Activated T-helper 1 cell treated with anti-CD3 and anti-CD28 coated beads, Interleukin-12 subunit alpha, Interleukin-12 subunit beta, Interleukin-2, Interleukin-4 antibody, amounts not matched to agents 30 ng/mL and 10 ng/mL and 1 ng/mL, durations not matched to agents 14 hours and 24 hours and 36 hours (primary cell): ENCODE measurements around the gene PNPLA8. TPM values are rescaled to one million over a fixed set of nuclear protein-coding genes. Genes with fewer than 3 reads are reported as not detected.

Source experiments
- DNase-seq: peaks from one replicate; pipeline ENCODE4 v3.0.0; 2021; ENCODE audit warnings: low spot score
- H3K27ac Mint-ChIP-seq: one replicate; pipeline ENCODE4 v1.8.0; 2021; ENCODE audit warnings: mild to moderate bottlenecking, mixed read lengths
- H3K27me3 Mint-ChIP-seq: one replicate; pipeline ENCODE4 v1.8.0; 2022; ENCODE audit warnings: mild to moderate bottlenecking, moderate library complexity, mixed read lengths; ENCODE audit not compliant: insufficient read depth
- H3K36me3 Mint-ChIP-seq: one replicate; pipeline ENCODE4 v1.8.0; 2021; ENCODE audit warnings: low read depth, mixed read lengths
- H3K4me1 Mint-ChIP-seq: one replicate; pipeline ENCODE4 v1.8.0; 2021; ENCODE audit warnings: low read depth, mixed read lengths
- H3K4me3 Mint-ChIP-seq: one replicate; pipeline ENCODE4 v1.8.0; 2021; ENCODE audit warnings: mild to moderate bottlenecking, moderate library complexity, mixed read lengths
- H3K9me3 Mint-ChIP-seq: one replicate; pipeline ENCODE4 v1.8.0; 2021; ENCODE audit warnings: mixed read lengths
- intact Hi-C: fragments of 100-400 bp; cut with micrococcal nuclease; formaldehyde crosslinking; loops from one replicate; pipeline ENCODE4 v1.15.1; 2024
- total RNA-seq: library from RNA; stranded (reverse); gene quantifications from 2 replicates; pipeline ENCODE4 v1.2.3, GENCODE V29; 2022

PNPLA8 gene, protein sequence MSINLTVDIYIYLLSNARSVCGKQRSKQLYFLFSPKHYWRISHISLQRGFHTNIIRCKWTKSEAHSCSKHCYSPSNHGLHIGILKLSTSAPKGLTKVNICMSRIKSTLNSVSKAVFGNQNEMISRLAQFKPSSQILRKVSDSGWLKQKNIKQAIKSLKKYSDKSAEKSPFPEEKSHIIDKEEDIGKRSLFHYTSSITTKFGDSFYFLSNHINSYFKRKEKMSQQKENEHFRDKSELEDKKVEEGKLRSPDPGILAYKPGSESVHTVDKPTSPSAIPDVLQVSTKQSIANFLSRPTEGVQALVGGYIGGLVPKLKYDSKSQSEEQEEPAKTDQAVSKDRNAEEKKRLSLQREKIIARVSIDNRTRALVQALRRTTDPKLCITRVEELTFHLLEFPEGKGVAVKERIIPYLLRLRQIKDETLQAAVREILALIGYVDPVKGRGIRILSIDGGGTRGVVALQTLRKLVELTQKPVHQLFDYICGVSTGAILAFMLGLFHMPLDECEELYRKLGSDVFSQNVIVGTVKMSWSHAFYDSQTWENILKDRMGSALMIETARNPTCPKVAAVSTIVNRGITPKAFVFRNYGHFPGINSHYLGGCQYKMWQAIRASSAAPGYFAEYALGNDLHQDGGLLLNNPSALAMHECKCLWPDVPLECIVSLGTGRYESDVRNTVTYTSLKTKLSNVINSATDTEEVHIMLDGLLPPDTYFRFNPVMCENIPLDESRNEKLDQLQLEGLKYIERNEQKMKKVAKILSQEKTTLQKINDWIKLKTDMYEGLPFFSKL
- total RNA-seq: 16.8 and 18.3 TPM in 2 replicates

GRCh38 chr7:108525985-108526767 lies at the start of gene PNPLA8:
TSS of gene PNPLA8 (minus strand) at chr7:108526135. CDS start at chr7:108515491, 10,644 bp downstream.
- H3K4me3 Mint-ChIP-seq: peak within 1 kb of the TSS; percentile 92
- intact Hi-C loops: loop anchor here (1.0 to 2.0 kb wide), 5 partner anchors 43 to 1358 kb away; partner anchors contain the start of genes DLD, DNAJB9 and THAP5
- peak within 1 kb of the TSS; percentile 97 for H3K27ac Mint-ChIP-seq
- H3K9me3 Mint-ChIP-seq: no peaks in the 10 kb centered on the region
- peaks cover 34% of the 10 kb centered on the region for H3K4me1 Mint-ChIP-seq
- H3K27me3 Mint-ChIP-seq: peaks cover 3% of the 10 kb centered on the region
- peak; percentile 100 for DNase-seq
- peaks cover 7% of the 10 kb centered on the region for H3K36me3 Mint-ChIP-seq

GRCh38 chr7:108575156-108575555 lies 49.2 kb upstream of the PNPLA8 start:
- peaks cover 3% of the 10 kb centered on the region for H3K9me3 Mint-ChIP-seq
- no peak for DNase-seq
- H3K27me3 Mint-ChIP-seq: no peaks in the 10 kb centered on the region
- H3K4me3 Mint-ChIP-seq: no peak overlapping the region
- intact Hi-C loops: loop anchor here (10.0 kb wide), 1 partner anchor 760 kb away; no protein-coding TSS in a partner anchor
- peaks cover 51% of the 10 kb centered on the region for H3K36me3 Mint-ChIP-seq
- peaks cover 33% of the 10 kb centered on the region for H3K4me1 Mint-ChIP-seq
- no peak overlapping the region for H3K27ac Mint-ChIP-seq

- H3K4me3 Mint-ChIP-seq: no peak overlapping the region
- H3K9me3 Mint-ChIP-seq: no peaks in the 10 kb centered on the region
- no peak for DNase-seq
- peaks cover 38% of the 10 kb centered on the region for H3K36me3 Mint-ChIP-seq
- H3K27ac Mint-ChIP-seq: no peak overlapping the region
- intact Hi-C loops: loop anchor here (5.0 to 10.0 kb wide), 2 partner anchors 758 to 1010 kb away; partner anchors contain the start of genes COG5 and DUS4L
- peaks cover 48% of the 10 kb centered on the region for H3K4me1 Mint-ChIP-seq
- H3K27me3 Mint-ChIP-seq: no peaks in the 10 kb centered on the region
Observed at GRCh38 chr7:108572480-108572879, 46.5 kb upstream of the PNPLA8 start.

DNA sequence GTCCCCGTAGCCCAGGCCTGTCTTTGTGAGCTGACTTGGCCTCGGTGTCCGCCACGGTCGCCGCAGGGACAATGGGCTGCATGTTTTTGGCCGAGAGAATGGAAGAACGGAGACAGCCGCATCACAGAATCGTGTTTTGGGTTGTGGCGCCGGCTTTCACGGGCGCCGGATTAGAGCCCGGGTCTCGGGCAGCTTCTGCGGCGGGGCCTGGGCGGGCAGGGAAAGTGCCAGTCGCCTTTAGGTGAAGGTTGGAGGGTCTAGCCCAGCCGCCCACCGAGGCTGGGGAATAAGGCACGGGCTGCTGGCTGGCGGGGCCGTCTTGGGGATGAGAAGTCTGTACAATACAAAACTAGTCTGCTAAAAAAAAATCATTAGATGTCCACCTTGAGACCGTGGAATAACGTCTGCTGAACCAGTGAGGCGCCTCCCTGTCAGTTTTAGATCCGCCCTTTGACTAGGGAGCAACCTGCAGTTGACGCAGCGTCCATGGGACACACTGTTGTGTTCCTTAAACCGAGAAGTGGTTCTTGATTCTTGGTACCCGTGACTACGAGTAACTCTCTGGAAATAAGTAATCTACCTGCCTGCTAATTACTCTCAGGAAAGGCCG lies 44.3 kb upstream of the PNPLA8 start:
- no peaks in the 10 kb centered on the region for H3K9me3 Mint-ChIP-seq
- H3K27me3 Mint-ChIP-seq: no peaks in the 10 kb centered on the region
- H3K36me3 Mint-ChIP-seq: peaks cover 31% of the 10 kb centered on the region
- DNase-seq: peak; percentile 32
- intact Hi-C loops: loop anchor here (5.0 to 10.0 kb wide), 2 partner anchors 755 to 1008 kb away; partner anchors contain the start of genes COG5 and DUS4L
- H3K4me1 Mint-ChIP-seq: peaks cover 62% of the 10 kb centered on the region
- peak overlapping the region; percentile 96 for H3K27ac Mint-ChIP-seq
- peak overlapping the region; percentile 95 for H3K4me3 Mint-ChIP-seq

- H3K36me3 Mint-ChIP-seq: peaks cover 31% of the 10 kb centered on the region
- no peaks in the 10 kb centered on the region for H3K27me3 Mint-ChIP-seq
- peaks cover 62% of the 10 kb centered on the region for H3K4me1 Mint-ChIP-seq
- peak within 1 kb of the TSS; percentile 96 for H3K27ac Mint-ChIP-seq
- peak; percentile 100 for DNase-seq
- no peaks in the 10 kb centered on the region for H3K9me3 Mint-ChIP-seq
- H3K4me3 Mint-ChIP-seq: peak within 1 kb of the TSS; percentile 95
- intact Hi-C loops: loop anchor here (1.0 to 10.0 kb wide), 7 partner anchors 43 to 1972 kb away; partner anchors contain the start of genes COG5, DUS4L, NRCAM and PNPLA8
Observed at GRCh38 chr7:108569381-108570145, 43.6 kb upstream of the PNPLA8 start, which contains the start of the genes DNAJB9 and THAP5. TSS of gene DNAJB9 (plus strand) at chr7:108569874. CDS start at chr7:108571727, 1,853 bp downstream. TSS of gene THAP5 (minus strand) at chr7:108569706. CDS start at chr7:108569569, 137 bp downstream.

- intact Hi-C loops: loop anchor here (1.0 to 5.0 kb wide), 5 partner anchors 43 to 1972 kb away; partner anchors contain the start of genes NRCAM and PNPLA8
- peaks cover 35% of the 10 kb centered on the region for H3K36me3 Mint-ChIP-seq
- H3K4me1 Mint-ChIP-seq: peaks cover 59% of the 10 kb centered on the region
Observed at GRCh38 chr7:108568801-108569380, 43.0 kb upstream of the PNPLA8 start.

DNA sequence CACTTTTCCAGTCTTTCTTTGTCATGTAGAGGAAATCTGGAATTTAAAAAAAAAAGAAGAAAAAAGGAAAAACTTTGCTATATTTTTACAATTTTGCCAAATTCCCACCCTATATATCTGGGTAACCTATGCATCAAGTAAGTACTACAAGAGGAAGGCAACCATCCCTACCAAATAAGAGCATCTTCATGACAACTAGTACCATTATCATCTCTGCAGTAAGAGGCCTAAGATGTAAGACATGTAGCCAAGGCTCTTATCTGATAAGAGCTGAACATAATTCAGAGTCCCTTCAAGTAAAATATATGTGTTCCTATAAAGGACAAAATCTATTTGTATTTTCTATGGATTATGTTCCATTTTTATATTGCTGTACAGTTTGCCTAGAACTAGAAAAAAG lies 40.1 kb upstream of the PNPLA8 start:
- H3K4me3 Mint-ChIP-seq: no peak overlapping the region
- H3K4me1 Mint-ChIP-seq: peaks cover 36% of the 10 kb centered on the region
- H3K27ac Mint-ChIP-seq: no peak overlapping the region
- H3K27me3 Mint-ChIP-seq: no peaks in the 10 kb centered on the region
- DNase-seq: no peak
- intact Hi-C loops: loop anchor here (5.0 kb wide), 2 partner anchors 109 to 1969 kb away; partner anchors contain the start of gene NRCAM
- no peaks in the 10 kb centered on the region for H3K9me3 Mint-ChIP-seq
- H3K36me3 Mint-ChIP-seq: peaks cover 32% of the 10 kb centered on the region

More at GRCh38 chr7:108568801-108569380, 43.0 kb upstream of the PNPLA8 start:
- Mint-ChIP-seq H3K4me3 (peak overlapping the region; percentile 95), H3K27ac (peak overlapping the region; percentile 96), H3K9me3 (no peaks in the 10 kb centered on the region), H3K27me3 (no peaks in the 10 kb centered on the region)
- DNase-seq: no peak

DNA sequence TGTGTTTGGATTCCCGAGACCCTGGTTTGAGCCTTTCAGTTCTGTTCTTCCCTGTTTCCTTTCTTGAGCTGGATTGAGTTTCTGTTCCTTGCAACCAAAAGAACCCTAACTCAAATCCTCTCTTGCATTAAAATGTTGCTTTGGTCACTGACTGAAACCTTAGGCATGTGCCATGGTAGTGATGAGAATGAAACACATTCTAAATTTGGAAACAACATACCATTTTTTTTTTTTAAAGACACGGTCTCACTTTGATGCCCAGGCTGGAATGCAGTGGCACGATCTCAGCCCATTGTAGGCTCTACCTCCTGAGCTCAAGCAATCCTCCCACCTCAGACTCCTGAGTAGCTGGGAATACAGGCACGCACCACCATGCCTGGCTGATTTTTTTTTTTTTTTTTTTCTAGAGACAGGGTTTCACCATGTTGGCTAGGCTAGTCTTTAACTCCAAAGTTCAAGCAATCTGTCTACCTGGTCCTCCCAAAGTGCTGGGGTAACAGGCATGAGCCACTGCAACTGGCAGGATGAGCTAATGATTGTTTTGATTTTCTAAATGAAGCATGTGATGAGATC lies 35.2 kb upstream of the PNPLA8 start:
- peaks cover 7% of the 10 kb centered on the region for H3K4me1 Mint-ChIP-seq
- DNase-seq: no peak
- peaks cover 19% of the 10 kb centered on the region for H3K9me3 Mint-ChIP-seq
- peaks cover 37% of the 10 kb centered on the region for H3K36me3 Mint-ChIP-seq
- no peaks in the 10 kb centered on the region for H3K27me3 Mint-ChIP-seq
- no peak overlapping the region for H3K4me3 Mint-ChIP-seq
- no peak overlapping the region for H3K27ac Mint-ChIP-seq
- intact Hi-C loops: no loop called here

GRCh38 chr7:108559253-108559652 lies 33.3 kb upstream of the PNPLA8 start:
- no peaks in the 10 kb centered on the region for H3K4me1 Mint-ChIP-seq
- intact Hi-C loops: no loop called here
- no peak overlapping the region for H3K27ac Mint-ChIP-seq
- H3K9me3 Mint-ChIP-seq: peaks cover 23% of the 10 kb centered on the region
- no peak for DNase-seq
- H3K27me3 Mint-ChIP-seq: no peaks in the 10 kb centered on the region
- H3K36me3 Mint-ChIP-seq: peaks cover 26% of the 10 kb centered on the region
- no peak overlapping the region for H3K4me3 Mint-ChIP-seq

DNA sequence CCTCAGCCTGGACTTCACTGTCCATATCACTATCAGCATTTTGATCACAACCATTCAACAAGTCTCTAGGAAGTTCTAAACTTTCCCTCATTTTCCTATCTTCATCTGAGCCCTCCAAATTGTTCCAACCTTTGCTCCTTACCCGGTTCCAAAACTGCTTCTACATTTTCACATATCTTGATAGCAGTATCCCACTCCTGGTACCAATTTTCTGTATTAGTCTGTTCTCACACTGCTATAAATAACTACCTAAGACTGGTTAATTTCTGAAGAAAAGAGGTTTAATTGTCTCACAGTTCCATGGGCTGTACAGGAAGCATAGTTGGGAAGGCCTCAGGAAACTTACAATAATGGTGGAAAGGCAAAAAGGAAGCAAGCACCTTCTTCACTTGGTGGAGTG lies 31.7 kb upstream of the PNPLA8 start:
- Mint-ChIP-seq H3K36me3 (peaks cover 21% of the 10 kb centered on the region), H3K4me1 (no peaks in the 10 kb centered on the region), H3K27me3 (no peaks in the 10 kb centered on the region), H3K9me3 (peaks cover 23% of the 10 kb centered on the region), H3K4me3 (no peak overlapping the region), H3K27ac (no peak overlapping the region)
- no peak for DNase-seq
- intact Hi-C loops: no loop called here

DNA sequence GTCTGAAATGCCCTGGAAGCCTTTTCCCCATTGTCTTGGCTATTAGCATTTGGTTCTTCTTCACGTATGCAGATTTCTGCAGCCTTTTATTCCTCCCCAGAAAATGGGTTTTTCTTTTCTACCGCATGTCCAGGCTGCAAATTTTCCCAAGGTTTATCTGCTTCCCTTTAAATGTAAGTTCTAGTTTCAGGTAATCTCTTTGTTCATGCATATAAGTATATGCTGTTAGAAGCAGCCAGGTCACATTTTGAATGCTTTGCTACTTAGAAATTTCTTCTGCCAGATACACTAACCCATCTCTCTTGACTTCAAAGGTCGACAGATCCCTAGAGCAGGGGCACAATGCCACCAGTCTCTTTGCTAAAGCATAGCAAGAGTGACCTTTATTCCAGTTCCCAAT lies 31.3 kb upstream of the PNPLA8 start:
- intact Hi-C loops: no loop called here
- Mint-ChIP-seq H3K9me3 (peaks cover 23% of the 10 kb centered on the region), H3K36me3 (peaks cover 18% of the 10 kb centered on the region), H3K4me3 (no peak overlapping the region), H3K4me1 (peaks cover 4% of the 10 kb centered on the region), H3K27ac (no peak overlapping the region), H3K27me3 (no peaks in the 10 kb centered on the region)
- DNase-seq: no peak
